SK-N-SH treated with all-trans-retinoic acid at 6 μM for 48 hours (cell line): ENCODE measurements around the gene PARD3.
A peak's percentile ranks its signal among the peaks of the same experiment; 100 is the strongest.

ENCODE experiments used
- ATAC-seq: fragments of 200-7000 bp; cut with Tn5 transposase; 3 replicates; pipeline ENCODE4 v1.9.1; 2020; ENCODE audit warnings: mild to moderate bottlenecking, moderate library complexity
- ARNTL ChIP-seq: fragments of 450-650 bp; formaldehyde crosslinking; IDR thresholded peaks from 2 replicates; pipeline ENCODE4 v1.5.0; 2020; ENCODE audit warnings: low read depth, mild to moderate bottlenecking, moderate library complexity, borderline replicate concordance
- BACH2 ChIP-seq: fragments of 250-450 bp; sonication (Bioruptor Pico); IDR thresholded peaks from 2 replicates; pipeline ENCODE4 v1.9.0; 2021; ENCODE audit warnings: mild to moderate bottlenecking, borderline replicate concordance
- CSDC2 ChIP-seq: fragments of 250-450 bp; sonication (Bioruptor Pico); IDR thresholded peaks from 2 replicates; pipeline ENCODE4 v1.5.0; 2020; ENCODE audit warnings: mild to moderate bottlenecking, moderate library complexity
- CSRNP3 ChIP-seq: fragments of 250-450 bp; sonication (Bioruptor Pico); IDR thresholded peaks from 2 replicates; pipeline ENCODE4 v1.5.1; 2021; ENCODE audit warnings: mild to moderate bottlenecking, moderate library complexity
- ESRRG ChIP-seq: fragments of 250-450 bp; sonication (Bioruptor Pico); IDR thresholded peaks from 2 replicates; pipeline ENCODE4 v1.6.1; 2021; ENCODE audit warnings: mild to moderate bottlenecking
- GLIS3 ChIP-seq: fragments of 250-450 bp; sonication (Bioruptor Pico); IDR thresholded peaks from 2 replicates; pipeline ENCODE4 v1.5.0; 2020; ENCODE audit warnings: mild to moderate bottlenecking, moderate library complexity
- ISL1 ChIP-seq: fragments of 250-450 bp; sonication (Bioruptor Pico); IDR thresholded peaks from 2 replicates; pipeline ENCODE4 v2.1.2; 2022; ENCODE audit warnings: mild to moderate bottlenecking, moderate library complexity
- OSR1 ChIP-seq: fragments of 250-450 bp; sonication (Bioruptor Pico); IDR thresholded peaks from 2 replicates; pipeline ENCODE4 v1.8.0; 2022; ENCODE audit warnings: moderate library complexity, mild to moderate bottlenecking, inconsistent platforms
- PATZ1 ChIP-seq: fragments of 250-450 bp; sonication (Bioruptor Pico); IDR thresholded peaks from 2 replicates; pipeline ENCODE4 v1.8.0; 2020; ENCODE audit warnings: mild to moderate bottlenecking, moderate library complexity, borderline replicate concordance
- POU6F1 ChIP-seq: fragments of 250-450 bp; sonication (Bioruptor Pico); IDR thresholded peaks from 2 replicates; pipeline ENCODE4 v1.8.0; 2021; ENCODE audit warnings: low read depth, mild to moderate bottlenecking, moderate library complexity, borderline replicate concordance
- PPARA ChIP-seq: fragments of 250-450 bp; sonication (Bioruptor Pico); IDR thresholded peaks from 2 replicates; pipeline ENCODE4 v1.5.0; 2020; ENCODE audit warnings: mild to moderate bottlenecking, borderline replicate concordance
- RARB ChIP-seq: fragments of 250-450 bp; sonication (Bioruptor Pico); IDR thresholded peaks from 2 replicates; pipeline ENCODE4 v1.8.0; 2021; ENCODE audit warnings: mild to moderate bottlenecking, moderate library complexity
- SNAI2 ChIP-seq: fragments of 250-450 bp; sonication (Bioruptor Pico); IDR thresholded peaks from 2 replicates; pipeline ENCODE4 v1.5.0; 2020; ENCODE audit warnings: mild to moderate bottlenecking, moderate library complexity
- TCF4 ChIP-seq: fragments of 250-450 bp; sonication (Bioruptor Pico); IDR thresholded peaks from 2 replicates; pipeline ENCODE4 v1.8.0; 2021; ENCODE audit warnings: mild to moderate bottlenecking, moderate library complexity, borderline replicate concordance
- TOX ChIP-seq: fragments of 250-450 bp; sonication (Bioruptor Pico); IDR thresholded peaks from 2 replicates; pipeline ENCODE4 v1.8.0; 2021; ENCODE audit warnings: mild to moderate bottlenecking, moderate library complexity, borderline replicate concordance
- TSHZ2 ChIP-seq: fragments of 250-450 bp; sonication (Bioruptor Pico); IDR thresholded peaks from 2 replicates; pipeline ENCODE4 v1.5.0; 2020; ENCODE audit warnings: mild to moderate bottlenecking, moderate library complexity
- ZC3H10 ChIP-seq: fragments of 250-450 bp; sonication (Bioruptor Pico); IDR thresholded peaks from 2 replicates; pipeline ENCODE4 v1.5.1; 2021; ENCODE audit warnings: mild to moderate bottlenecking, moderate library complexity
- ZFP3 ChIP-seq: fragments of 250-450 bp; sonication (Bioruptor Pico); IDR thresholded peaks from 2 replicates; pipeline ENCODE4 v1.5.0; 2020; ENCODE audit warnings: mild to moderate bottlenecking, moderate library complexity
- ZFP30 ChIP-seq: fragments of 450-650 bp; formaldehyde crosslinking; IDR thresholded peaks from 2 replicates; pipeline ENCODE4 v1.5.0; 2022; ENCODE audit warnings: mild to moderate bottlenecking, moderate library complexity
- ZNF565 ChIP-seq: fragments of 450-650 bp; formaldehyde crosslinking; conservative IDR thresholded peaks from 2 replicates; pipeline ENCODE4 v1.5.0; 2020; ENCODE audit warnings: low read depth, mild to moderate bottlenecking, moderate library complexity
- ZNF70 ChIP-seq: fragments of 450-650 bp; formaldehyde crosslinking; IDR thresholded peaks from 2 replicates; pipeline ENCODE4 v1.5.0; 2020; ENCODE audit warnings: mild to moderate bottlenecking, moderate library complexity
- ZNF8 ChIP-seq: fragments of 450-650 bp; formaldehyde crosslinking; IDR thresholded peaks from 2 replicates; pipeline ENCODE4 v1.5.0; 2020; ENCODE audit warnings: mild to moderate bottlenecking, moderate library complexity

The PARD3 gene

GRCh38 chr10:34580643-34581042, 234.5 kb downstream of the PARD3 start:
- ATAC-seq, result peak; percentile 43
- no peak for TF ChIP-seq SNAI2 (CRISPR knock-in tag)
- no peak for TF ChIP-seq ZNF70 (CRISPR knock-in tag)
- TF ChIP-seq TOX (CRISPR knock-in tag), result peak; percentile 34; the same call in 1 of the 2 replicates
- TF ChIP-seq ZFP3 (CRISPR knock-in tag), result no peak

- ATAC-seq, result no peak
- no peak for TF ChIP-seq ESRRG (CRISPR knock-in tag)
- TF ChIP-seq ISL1, result no peak
- no peak for TF ChIP-seq ARNTL (CRISPR knock-in tag)
- TF ChIP-seq ZNF70 (CRISPR knock-in tag), result no peak
- no peak for TF ChIP-seq ZFP30 (CRISPR knock-in tag)
- no peak for TF ChIP-seq TOX (CRISPR knock-in tag)
- TF ChIP-seq ZNF8 (CRISPR knock-in tag), result no peak
- no peak for TF ChIP-seq RARB (CRISPR knock-in tag)
- no peak for TF ChIP-seq POU6F1 (CRISPR knock-in tag)
- TF ChIP-seq TCF4, result no peak
- TF ChIP-seq BACH2 (CRISPR knock-in tag), result no peak
- no peak for TF ChIP-seq SNAI2 (CRISPR knock-in tag)
- no peak for TF ChIP-seq GLIS3
- TF ChIP-seq CSDC2 (CRISPR knock-in tag), result no peak
- TF ChIP-seq TSHZ2, result no peak
Observed at GRCh38 chr10:34580214-34580613, 234.9 kb downstream of the PARD3 start.

- no peak for ATAC-seq
- TF ChIP-seq PATZ1 (CRISPR knock-in tag) (no peak), ESRRG (CRISPR knock-in tag) (no peak), RARB (CRISPR knock-in tag) (no peak), ZNF8 (CRISPR knock-in tag) (no peak), SNAI2 (CRISPR knock-in tag) (no peak), GLIS3 (no peak), ARNTL (CRISPR knock-in tag) (no peak), CSRNP3 (CRISPR knock-in tag) (no peak), TOX (CRISPR knock-in tag) (no peak), ZNF565 (CRISPR knock-in tag) (no peak), PPARA (CRISPR knock-in tag) (no peak), TCF4 (no peak), TSHZ2 (no peak), CSDC2 (CRISPR knock-in tag) (no peak), ZNF70 (CRISPR knock-in tag) (no peak), ZFP3 (CRISPR knock-in tag) (no peak), OSR1 (CRISPR knock-in tag) (no peak), ZC3H10 (no peak), POU6F1 (CRISPR knock-in tag) (no peak)
Observed at GRCh38 chr10:34578468-34578867, 236.6 kb downstream of the PARD3 start.
